PC-9 (cell line): ENCODE data around the gene SPRED3.

ENCODE experiments used
- CTCF ChIP-seq: fragments of 200-600 bp; sonication (generic); conservative IDR thresholded peaks from 2 replicates; pipeline ENCODE4 v1.6.1; 2017; ENCODE audit warnings: mixed run types, antibody characterized with exemption, mild to moderate bottlenecking, moderate library complexity
- EZH2 ChIP-seq: fragments of 200-600 bp; sonication (generic); IDR thresholded peaks from 2 replicates; pipeline ENCODE4 v1.8.0; 2017; ENCODE audit warnings: antibody characterized with exemption, low read depth

GRCh38 chr19:38399081-38399480, 10.6 kb downstream of the SPRED3 start:
- no peak for TF ChIP-seq EZH2
- TF ChIP-seq CTCF, result no peak
